Measurements from ENCODE around the gene PRDX4.
"Not testable (repeated sequence)": the region's sequence is repeated elsewhere in the genome, so short reads cannot be mapped to it uniquely, and the experiment has no call there.

PRDX4 gene

GRCh38 chrX:23656091-23656490, 11.2 kb upstream of the PRDX4 start:
- Histone ChIP-seq H3K4me1 (ENCODE audit: control insufficient read depth, insufficient read depth, low read length) (peaks cover 22% of the 10 kb centered on the region), H3K4me3 (ENCODE audit: low read depth, low read length) (no peak overlapping the region; the same call in 1 of the 2 replicates), H3K9me3 (ENCODE audit: control insufficient read depth, insufficient read depth, low read depth, low read length) (peaks cover 20% of the 10 kb centered on the region), H3K9ac (ENCODE audit: low read length) (no peak overlapping the region), H3K27me3 (ENCODE audit: control insufficient read depth, insufficient read depth, low read length) (no peaks in the 10 kb centered on the region; the same call in 1 of the 2 replicates), H3K36me3 (ENCODE audit: control insufficient read depth, insufficient read depth, low read length) (peaks cover 44% of the 10 kb centered on the region; the same call in 1 of the 2 replicates), H3K27ac (ENCODE audit: low read depth, low read length) (no peak overlapping the region)

DNA sequence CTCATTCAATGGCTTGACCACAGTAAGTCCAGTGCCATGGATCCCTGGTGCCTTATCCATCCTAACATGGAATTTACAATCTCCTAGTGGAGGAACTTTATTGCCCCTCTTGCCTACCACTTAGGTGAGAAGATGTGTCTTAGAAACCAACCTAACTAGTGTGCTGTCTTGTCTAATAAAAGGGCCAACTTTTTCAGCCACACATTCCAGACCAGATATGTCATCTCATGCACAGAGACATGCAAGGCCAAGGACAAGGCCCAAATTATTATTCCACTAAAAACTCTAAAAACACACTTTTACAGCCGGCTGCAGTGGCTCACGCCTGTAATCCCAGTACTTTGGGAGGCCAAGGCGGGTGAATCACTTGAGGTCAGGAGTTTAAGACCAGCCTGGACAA, 10.6 kb upstream of the PRDX4 start:
- Histone ChIP-seq H3K27me3 (ENCODE audit: control insufficient read depth, insufficient read depth, low read length) (no peaks in the 10 kb centered on the region), H3K9me3 (ENCODE audit: control insufficient read depth, insufficient read depth, low read depth, low read length) (peaks cover 14% of the 10 kb centered on the region), H3K4me3 (ENCODE audit: low read depth, low read length) (peak overlapping the region; percentile 12; the same call in 1 of the 2 replicates), H3K36me3 (ENCODE audit: control insufficient read depth, insufficient read depth, low read length) (peaks cover 41% of the 10 kb centered on the region; the same call in 1 of the 2 replicates), H3K27ac (ENCODE audit: low read depth, low read length) (no peak overlapping the region), H3K4me1 (ENCODE audit: control insufficient read depth, insufficient read depth, low read length) (peaks cover 28% of the 10 kb centered on the region), H3K9ac (ENCODE audit: low read length) (no peak overlapping the region)

DNA sequence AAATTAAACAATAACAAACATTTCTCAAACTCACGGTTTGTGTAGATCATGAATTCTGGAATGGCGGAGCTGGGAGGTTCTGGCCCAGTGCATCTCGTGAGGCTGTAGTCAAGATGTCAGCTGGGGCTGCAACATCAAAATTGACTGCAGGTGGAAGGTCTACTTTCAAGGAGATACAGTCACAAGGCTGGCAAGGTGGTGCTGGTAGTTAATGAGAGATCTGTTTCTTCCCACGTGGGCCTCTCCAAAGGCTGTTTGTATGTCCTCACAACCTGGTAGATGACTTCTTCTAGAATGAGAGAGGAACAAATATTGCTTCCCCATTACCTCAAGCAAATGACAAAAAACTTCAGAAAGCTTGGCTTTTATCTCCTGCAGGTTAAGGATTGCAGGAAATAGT, 8.0 kb upstream of the PRDX4 start:
- H3K27ac ChIP-seq (ENCODE audit: low read depth, low read length), result peak overlapping the region; percentile 96
- H3K4me3 ChIP-seq (ENCODE audit: low read depth, low read length), result peak overlapping the region; percentile 61
- H3K9ac ChIP-seq (ENCODE audit: low read length), result peak overlapping the region; percentile 94
- no peaks in the 10 kb centered on the region for H3K27me3 ChIP-seq (ENCODE audit: control insufficient read depth, insufficient read depth, low read length)
- peaks cover 3% of the 10 kb centered on the region; the same call in 1 of the 2 replicates for H3K9me3 ChIP-seq (ENCODE audit: control insufficient read depth, insufficient read depth, low read depth, low read length)
- H3K4me1 ChIP-seq (ENCODE audit: control insufficient read depth, insufficient read depth, low read length), result peaks cover 31% of the 10 kb centered on the region
- peaks cover 14% of the 10 kb centered on the region; the same call in 1 of the 2 replicates for H3K36me3 ChIP-seq (ENCODE audit: control insufficient read depth, insufficient read depth, low read length)

DNA sequence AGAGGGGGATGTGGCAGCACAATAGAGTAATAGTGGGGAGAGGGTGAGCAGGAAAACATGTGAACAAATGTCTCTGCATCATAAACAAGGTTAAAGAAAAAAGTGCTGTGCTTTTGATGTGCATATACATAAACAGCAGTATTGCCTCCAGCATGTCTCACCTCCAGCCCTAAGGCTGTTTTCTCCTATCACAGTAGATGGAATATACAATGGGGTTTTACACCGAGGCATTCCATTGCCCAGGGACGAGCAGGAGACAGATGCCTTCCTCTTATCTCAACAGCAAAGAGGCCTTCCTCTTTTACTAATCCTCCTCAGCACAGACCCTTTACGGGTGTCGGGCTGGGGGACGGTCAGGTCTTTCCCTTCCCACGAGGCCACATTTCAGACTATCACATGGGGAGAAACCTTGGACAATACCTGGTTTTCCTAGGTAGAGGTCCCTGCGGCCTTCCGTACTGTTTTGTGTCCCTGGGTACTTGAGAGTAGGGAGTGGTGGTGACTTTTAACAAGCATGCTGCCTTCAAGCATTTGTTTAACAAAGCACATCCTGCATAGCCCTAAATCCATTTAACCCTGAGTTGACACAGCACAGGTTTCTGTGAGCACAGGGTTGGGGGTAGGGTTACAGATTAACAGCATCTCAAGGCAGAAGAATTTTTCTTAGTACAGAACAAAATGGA, 7.1 kb upstream of the PRDX4 start:
- Histone ChIP-seq H3K9ac (ENCODE audit: low read length) (peak overlapping the region; percentile 94), H3K27ac (ENCODE audit: low read depth, low read length) (peak overlapping the region; percentile 96), H3K4me3 (ENCODE audit: low read depth, low read length) (peak overlapping the region; percentile 61), H3K4me1 (ENCODE audit: control insufficient read depth, insufficient read depth, low read length) (peaks cover 33% of the 10 kb centered on the region)
- not testable (repeated sequence) for H3K27me3 ChIP-seq (ENCODE audit: control insufficient read depth, insufficient read depth, low read length); H3K9me3 ChIP-seq (ENCODE audit: control insufficient read depth, insufficient read depth, low read depth, low read length); H3K36me3 ChIP-seq (ENCODE audit: control insufficient read depth, insufficient read depth, low read length)

DNA sequence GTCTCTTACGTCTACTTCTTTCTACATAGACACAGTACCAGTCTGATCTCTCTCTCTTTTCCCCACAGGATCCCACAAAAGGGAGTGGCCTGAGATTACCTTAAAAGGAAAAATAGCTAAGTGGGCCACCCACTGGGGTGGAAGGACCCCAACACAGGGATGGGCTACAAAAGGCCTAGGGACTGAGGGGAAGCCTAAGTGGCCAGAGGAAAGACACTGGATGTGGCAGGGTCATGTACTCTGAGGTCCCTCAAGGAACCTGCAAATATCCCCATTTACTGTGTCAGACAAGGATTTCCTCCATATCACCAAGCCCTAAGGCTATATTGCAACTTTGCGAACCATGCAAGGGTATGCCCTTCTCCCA, 6.5 kb upstream of the PRDX4 start:
- Histone ChIP-seq H3K4me3 (ENCODE audit: low read depth, low read length) (peak overlapping the region; percentile 16; the same call in 1 of the 2 replicates), H3K4me1 (ENCODE audit: control insufficient read depth, insufficient read depth, low read length) (peaks cover 33% of the 10 kb centered on the region), H3K27me3 (ENCODE audit: control insufficient read depth, insufficient read depth, low read length) (no peaks in the 10 kb centered on the region), H3K9ac (ENCODE audit: low read length) (peak overlapping the region; percentile 94), H3K9me3 (ENCODE audit: control insufficient read depth, insufficient read depth, low read depth, low read length) (no peaks in the 10 kb centered on the region; the same call in 1 of the 2 replicates), H3K27ac (ENCODE audit: low read depth, low read length) (peak overlapping the region; percentile 96), H3K36me3 (ENCODE audit: control insufficient read depth, insufficient read depth, low read length) (peaks cover 9% of the 10 kb centered on the region; the same call in 1 of the 2 replicates)

GRCh38 chrX:23661671-23662070, 5.6 kb upstream of the PRDX4 start:
- Histone ChIP-seq H3K9ac (ENCODE audit: low read length) (no peak overlapping the region), H3K27me3 (ENCODE audit: control insufficient read depth, insufficient read depth, low read length) (no peaks in the 10 kb centered on the region), H3K4me3 (ENCODE audit: low read depth, low read length) (no peak overlapping the region), H3K27ac (ENCODE audit: low read depth, low read length) (peak overlapping the region; percentile 96; the same call in 1 of the 2 replicates), H3K9me3 (ENCODE audit: control insufficient read depth, insufficient read depth, low read depth, low read length) (no peaks in the 10 kb centered on the region), H3K36me3 (ENCODE audit: control insufficient read depth, insufficient read depth, low read length) (peaks cover 2% of the 10 kb centered on the region; the same call in 1 of the 2 replicates), H3K4me1 (ENCODE audit: control insufficient read depth, insufficient read depth, low read length) (peaks cover 41% of the 10 kb centered on the region)

DNA sequence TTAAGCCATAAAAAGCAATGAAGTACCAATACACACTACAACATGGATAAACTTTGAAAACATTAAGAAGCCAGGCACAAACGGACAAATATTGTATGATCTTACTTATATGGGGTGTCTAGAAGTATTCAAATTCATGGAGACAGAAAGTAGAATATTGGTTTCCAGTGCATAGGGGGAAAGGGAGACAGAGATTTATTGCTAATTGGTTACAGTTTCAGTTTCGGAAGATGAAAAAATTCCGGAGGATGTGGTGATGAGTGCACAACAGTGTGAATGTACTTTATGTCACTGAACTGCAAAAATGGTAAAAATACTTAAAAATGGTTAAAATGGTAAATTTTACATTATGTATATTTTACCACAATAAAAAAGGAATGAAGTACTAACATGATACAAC, 5.1 kb upstream of the PRDX4 start:
- Histone ChIP-seq H3K4me3 (ENCODE audit: low read depth, low read length) (no peak overlapping the region), H3K9ac (ENCODE audit: low read length) (no peak overlapping the region), H3K36me3 (ENCODE audit: control insufficient read depth, insufficient read depth, low read length) (no peaks in the 10 kb centered on the region), H3K4me1 (ENCODE audit: control insufficient read depth, insufficient read depth, low read length) (peaks cover 46% of the 10 kb centered on the region), H3K27ac (ENCODE audit: low read depth, low read length) (no peak overlapping the region), H3K9me3 (ENCODE audit: control insufficient read depth, insufficient read depth, low read depth, low read length) (no peaks in the 10 kb centered on the region), H3K27me3 (ENCODE audit: control insufficient read depth, insufficient read depth, low read length) (no peaks in the 10 kb centered on the region)

GRCh38 chrX:23662853-23663252, 4.4 kb upstream of the PRDX4 start:
- H3K4me1 ChIP-seq (ENCODE audit: control insufficient read depth, insufficient read depth, low read length), result peaks cover 46% of the 10 kb centered on the region
- H3K9ac ChIP-seq (ENCODE audit: low read length), result no peak overlapping the region
- no peak overlapping the region for H3K27ac ChIP-seq (ENCODE audit: low read depth, low read length)
- H3K4me3 ChIP-seq (ENCODE audit: low read depth, low read length), result no peak overlapping the region
- no peaks in the 10 kb centered on the region for H3K36me3 ChIP-seq (ENCODE audit: control insufficient read depth, insufficient read depth, low read length)
- no peaks in the 10 kb centered on the region for H3K27me3 ChIP-seq (ENCODE audit: control insufficient read depth, insufficient read depth, low read length)
- H3K9me3 ChIP-seq (ENCODE audit: control insufficient read depth, insufficient read depth, low read depth, low read length), result no peaks in the 10 kb centered on the region

- H3K36me3 ChIP-seq (ENCODE audit: control insufficient read depth, insufficient read depth, low read length), result 0 out of 2 replicates have a peak, but pooled peaks cover 1% of the 10 kb centered on the region
- H3K4me1 ChIP-seq (ENCODE audit: control insufficient read depth, insufficient read depth, low read length), result peaks cover 47% of the 10 kb centered on the region
These were observed 2.8 kb upstream of the PRDX4 start for GRCh38 chrX:23664496-23664895.

DNA sequence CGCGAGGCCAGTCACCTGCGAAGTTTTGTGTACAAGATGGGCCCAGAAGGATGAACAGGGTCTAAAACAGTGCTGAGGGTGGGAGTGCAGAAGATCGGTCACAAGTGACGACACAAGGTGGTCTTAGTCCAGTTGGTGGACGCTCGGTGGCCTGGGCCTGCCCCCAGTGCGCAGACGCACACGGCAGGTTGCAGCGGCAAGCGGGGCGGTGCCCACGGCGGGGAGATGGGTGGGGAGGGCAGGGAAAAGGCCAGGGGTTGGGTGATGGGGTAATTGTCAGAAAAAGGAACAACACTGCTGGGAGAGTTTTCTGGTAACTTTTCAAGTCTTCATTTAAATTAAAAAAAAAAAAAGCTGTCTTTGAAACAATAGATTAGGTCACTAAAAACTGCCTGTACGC, 1.0 kb upstream of the PRDX4 start:
- Histone ChIP-seq H3K36me3 (ENCODE audit: control insufficient read depth, insufficient read depth, low read length) (peaks cover 16% of the 10 kb centered on the region), H3K9me3 (ENCODE audit: control insufficient read depth, insufficient read depth, low read depth, low read length) (no peaks in the 10 kb centered on the region), H3K4me3 (ENCODE audit: low read depth, low read length) (no peak overlapping the region), H3K27ac (ENCODE audit: low read depth, low read length) (no peak overlapping the region; the same call in 1 of the 2 replicates), H3K27me3 (ENCODE audit: control insufficient read depth, insufficient read depth, low read length) (no peaks in the 10 kb centered on the region), H3K9ac (ENCODE audit: low read length) (no peak overlapping the region), H3K4me1 (ENCODE audit: control insufficient read depth, insufficient read depth, low read length) (peaks cover 31% of the 10 kb centered on the region)

More at GRCh38 chrX:23664496-23664895, 2.8 kb upstream of the PRDX4 start:
- Histone ChIP-seq H3K27me3 (ENCODE audit: control insufficient read depth, insufficient read depth, low read length) (no peaks in the 10 kb centered on the region), H3K27ac (ENCODE audit: low read depth, low read length) (no peak overlapping the region), H3K4me3 (ENCODE audit: low read depth, low read length) (no peak overlapping the region), H3K9ac (ENCODE audit: low read length) (no peak overlapping the region), H3K9me3 (ENCODE audit: control insufficient read depth, insufficient read depth, low read depth, low read length) (no peaks in the 10 kb centered on the region)

GRCh38 chrX:23668335-23668734, 1.0 kb downstream of the PRDX4 start:
- Histone ChIP-seq H3K9ac (ENCODE audit: low read length) (peak overlapping the region; percentile 97), H3K4me1 (ENCODE audit: control insufficient read depth, insufficient read depth, low read length) (peaks cover 27% of the 10 kb centered on the region), H3K4me3 (ENCODE audit: low read depth, low read length) (peak overlapping the region; percentile 95), H3K9me3 (ENCODE audit: control insufficient read depth, insufficient read depth, low read depth, low read length) (no peaks in the 10 kb centered on the region), H3K36me3 (ENCODE audit: control insufficient read depth, insufficient read depth, low read length) (peaks cover 36% of the 10 kb centered on the region), H3K27ac (ENCODE audit: low read depth, low read length) (peak overlapping the region; percentile 93; the same call in 1 of the 2 replicates), H3K27me3 (ENCODE audit: control insufficient read depth, insufficient read depth, low read length) (no peaks in the 10 kb centered on the region; the same call in 1 of the 2 replicates)

All from HUES6 (cell line).